Fibroblast of mammary gland (primary cell): Measurements from ENCODE around the gene PTPRD.

Experiments used
- DNase-seq: peaks from one replicate; pipeline ENCODE4 v3.0.0-alpha.2; 2010; ENCODE audit warnings: low read depth
- H3K4me3 ChIP-seq: 2 replicates; pipeline ENCODE4 v1.5.1; 2011; ENCODE audit warnings: low read depth, mild to moderate bottlenecking, low read length, moderate library complexity; ENCODE audit not compliant: control insufficient read depth
- CTCF ChIP-seq: conservative IDR thresholded peaks from 2 replicates; pipeline ENCODE4 v1.5.1; 2011; ENCODE audit warnings: low read depth, low read length, inconsistent platforms; ENCODE audit not compliant: control insufficient read depth, insufficient read depth

PTPRD gene

GRCh38 chr9:8564960-8565359 lies 2047.8 kb downstream of the PTPRD start:
- TF ChIP-seq CTCF, result no peak
- no peak for DNase-seq
- H3K4me3 ChIP-seq, result no peak overlapping the region

- DNase-seq, result no peak
- TF ChIP-seq CTCF, result no peak
- no peak overlapping the region for H3K4me3 ChIP-seq
Measured at GRCh38 chr9:8560560-8561525, 2052.0 kb downstream of the PTPRD start.

- no peak overlapping the region for H3K4me3 ChIP-seq
- TF ChIP-seq CTCF, result no peak
- peak; percentile 91 for DNase-seq
Measured at GRCh38 chr9:8558176-8558575, 2054.6 kb downstream of the PTPRD start.

GRCh38 chr9:8555762-8556500 lies 2056.9 kb downstream of the PTPRD start:
- DNase-seq, result peak; percentile 89
- no peak overlapping the region for H3K4me3 ChIP-seq
- no peak for TF ChIP-seq CTCF

GRCh38 chr9:8553444-8553843 lies 2059.4 kb downstream of the PTPRD start:
- no peak for TF ChIP-seq CTCF
- H3K4me3 ChIP-seq, result no peak overlapping the region
- DNase-seq, result no peak

GRCh38 chr9:8552732-8553131 lies 2060.1 kb downstream of the PTPRD start:
- H3K4me3 ChIP-seq, result no peak overlapping the region
- DNase-seq, result no peak
- no peak for TF ChIP-seq CTCF
